Testis (tissue), 2 donors: ENCODE results near the gene NEUROD2.

ENCODE experiments used
- CTCF ChIP-seq, 3 experiments: fragments of 450-650 bp in 2 of 3; fragments of 200-600 bp in 1 of 3; sonication (generic) in 1 of 3; IDR thresholded peaks; one replicate each; pipeline ENCODE4 v1.5.1; 2016 to 2019; ENCODE audit warnings: antibody characterized with exemption in 3 of 3, mild to moderate bottlenecking in 2 of 3, moderate library complexity in 1 of 3
- POLR2A ChIP-seq: fragments of 450-650 bp; IDR thresholded peaks from one replicate; pipeline ENCODE4 v1.6.1; 2017; ENCODE audit warnings: antibody characterized with exemption, mild to moderate bottlenecking, moderate library complexity

DNA sequence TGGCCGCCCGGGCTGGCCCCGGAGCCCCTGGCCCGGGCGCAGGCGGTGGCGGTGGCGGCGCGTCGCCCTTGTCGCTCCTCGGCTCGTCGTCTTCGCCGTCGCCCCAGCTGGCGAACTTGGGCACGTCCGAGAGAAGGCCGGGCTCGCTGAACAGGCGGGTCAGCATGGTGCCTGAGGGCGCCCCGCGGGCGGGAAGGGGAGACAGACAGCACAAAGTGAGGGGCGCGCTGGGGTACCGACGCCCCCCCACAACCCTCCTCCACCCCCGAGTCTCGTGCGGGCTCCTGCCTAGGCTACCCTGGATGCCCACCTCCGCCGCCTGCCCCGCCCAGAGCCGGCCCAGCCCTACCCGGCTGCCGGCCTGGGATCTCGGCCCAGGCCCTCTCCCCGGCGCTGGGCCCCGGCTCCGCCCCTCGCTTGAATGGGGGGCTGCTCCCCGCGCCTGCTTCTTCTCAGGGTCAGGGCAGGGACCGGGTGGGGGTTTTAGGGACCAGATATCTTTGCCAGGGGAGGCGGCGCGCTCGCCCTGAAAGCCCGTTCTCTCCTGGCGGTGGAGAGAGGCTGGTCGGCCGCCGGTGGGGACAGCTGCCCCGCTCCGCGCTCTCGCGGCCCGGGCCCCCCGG lies 1.2 kb downstream of the NEUROD2 start:
- TF ChIP-seq POLR2A = no peak
- no peak for TF ChIP-seq CTCF (IDR thresholded peaks at IDR 0.05)
